ENCODE measurements around the gene CCNK. TPM values are rescaled to one million over a fixed set of nuclear protein-coding genes. Genes with fewer than 3 reads are reported as not detected.

CCNK gene
- total RNA-seq, 1 donor from 2014 or later, result 21.9 TPM

DNA sequence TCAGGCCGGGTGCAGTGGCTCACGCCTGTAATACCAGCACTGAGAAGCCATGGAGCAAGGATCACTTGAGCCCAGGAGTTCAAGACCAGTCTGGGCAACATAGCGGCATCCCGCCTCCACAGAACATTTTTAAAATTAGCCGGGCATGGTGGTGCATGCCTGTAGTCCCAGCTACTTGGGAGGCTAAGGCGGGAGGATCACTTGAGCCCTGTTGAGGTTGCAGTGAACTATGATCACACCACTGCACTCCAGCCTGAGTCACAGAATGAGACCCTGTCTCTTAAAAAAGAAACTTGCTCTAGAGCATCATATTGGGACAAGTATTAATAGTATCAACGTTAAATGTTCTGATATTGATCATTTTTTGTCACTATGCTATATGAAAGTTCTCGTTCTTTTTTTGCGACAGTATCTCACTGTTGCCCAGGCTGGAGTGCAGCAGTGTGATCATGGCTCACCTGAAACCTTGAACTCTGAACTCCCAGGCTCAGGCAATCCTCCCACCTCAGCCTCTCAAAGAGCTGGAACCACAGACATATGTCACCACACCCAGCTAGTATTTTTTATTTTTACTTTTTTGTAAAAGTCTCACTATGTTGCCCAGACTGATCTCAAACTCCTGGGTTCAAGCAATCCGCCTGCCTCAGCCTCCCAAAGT lies 75.1 kb downstream of the CCNK start:
- H3K27me3 ChIP-seq (ENCODE audit: control insufficient read depth, insufficient read depth, low read length), result no peaks in the 10 kb centered on the region
- no peaks in the 10 kb centered on the region for H3K36me3 ChIP-seq (ENCODE audit: control insufficient read depth, insufficient read depth, low read length)
- no peak overlapping the region for H3K4me3 ChIP-seq (ENCODE audit: low read depth, low read length)
- DNase-seq (ENCODE audit: low read depth), result no peak
- TF ChIP-seq, protein P1, sequence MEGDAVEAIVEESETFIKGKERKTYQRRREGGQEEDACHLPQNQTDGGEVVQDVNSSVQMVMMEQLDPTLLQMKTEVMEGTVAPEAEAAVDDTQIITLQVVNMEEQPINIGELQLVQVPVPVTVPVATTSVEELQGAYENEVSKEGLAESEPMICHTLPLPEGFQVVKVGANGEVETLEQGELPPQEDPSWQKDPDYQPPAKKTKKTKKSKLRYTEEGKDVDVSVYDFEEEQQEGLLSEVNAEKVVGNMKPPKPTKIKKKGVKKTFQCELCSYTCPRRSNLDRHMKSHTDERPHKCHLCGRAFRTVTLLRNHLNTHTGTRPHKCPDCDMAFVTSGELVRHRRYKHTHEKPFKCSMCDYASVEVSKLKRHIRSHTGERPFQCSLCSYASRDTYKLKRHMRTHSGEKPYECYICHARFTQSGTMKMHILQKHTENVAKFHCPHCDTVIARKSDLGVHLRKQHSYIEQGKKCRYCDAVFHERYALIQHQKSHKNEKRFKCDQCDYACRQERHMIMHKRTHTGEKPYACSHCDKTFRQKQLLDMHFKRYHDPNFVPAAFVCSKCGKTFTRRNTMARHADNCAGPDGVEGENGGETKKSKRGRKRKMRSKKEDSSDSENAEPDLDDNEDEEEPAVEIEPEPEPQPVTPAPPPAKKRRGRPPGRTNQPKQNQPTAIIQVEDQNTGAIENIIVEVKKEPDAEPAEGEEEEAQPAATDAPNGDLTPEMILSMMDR (IDR thresholded peaks at IDR 0.05; ENCODE audit: insufficient read depth, low read length, poor library complexity, severe bottlenecking), result no peak

DNA sequence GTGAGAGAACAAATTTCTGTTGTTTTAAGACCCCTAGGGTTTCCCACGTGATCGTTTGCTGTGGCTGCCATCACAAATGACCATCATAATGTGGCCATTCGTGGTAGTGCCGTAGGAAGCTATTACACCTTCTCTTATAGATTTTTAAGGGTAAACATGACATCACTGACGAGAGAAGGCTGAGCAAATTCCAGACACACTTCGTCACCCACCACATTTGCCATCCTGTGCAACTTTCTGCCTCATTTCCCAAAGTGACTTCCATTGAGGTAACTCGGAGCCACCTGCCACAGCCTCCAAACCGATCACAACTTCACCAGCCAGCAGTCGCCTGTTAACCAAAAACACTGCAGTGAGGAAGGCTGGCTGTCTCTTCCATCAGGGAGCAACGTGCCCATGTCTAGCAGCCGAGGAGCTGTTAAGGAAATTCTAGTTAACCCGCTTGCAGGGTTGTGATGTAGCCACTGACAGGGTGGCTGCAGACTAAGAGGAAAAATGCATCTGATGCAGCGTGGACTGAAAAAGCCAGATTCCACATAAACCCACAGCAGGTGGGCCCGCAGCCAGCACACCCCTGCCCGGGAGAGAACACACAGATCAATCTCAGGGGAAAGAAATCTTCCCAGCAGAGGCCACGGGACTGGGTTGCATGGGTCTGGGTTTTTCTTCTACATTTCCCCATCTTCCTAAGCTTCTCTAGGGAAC lies 78.2 kb downstream of the CCNK start:
- no peaks in the 10 kb centered on the region for H3K36me3 ChIP-seq (ENCODE audit: control insufficient read depth, insufficient read depth, low read length)
- H3K27me3 ChIP-seq (ENCODE audit: control insufficient read depth, insufficient read depth, low read length), result no peaks in the 10 kb centered on the region
- DNase-seq (ENCODE audit: low read depth), result no peak
- TF ChIP-seq, protein P1 (IDR thresholded peaks at IDR 0.05; ENCODE audit: insufficient read depth, low read length, poor library complexity, severe bottlenecking), result no peak
- no peak overlapping the region for H3K4me3 ChIP-seq (ENCODE audit: low read depth, low read length)

DNA sequence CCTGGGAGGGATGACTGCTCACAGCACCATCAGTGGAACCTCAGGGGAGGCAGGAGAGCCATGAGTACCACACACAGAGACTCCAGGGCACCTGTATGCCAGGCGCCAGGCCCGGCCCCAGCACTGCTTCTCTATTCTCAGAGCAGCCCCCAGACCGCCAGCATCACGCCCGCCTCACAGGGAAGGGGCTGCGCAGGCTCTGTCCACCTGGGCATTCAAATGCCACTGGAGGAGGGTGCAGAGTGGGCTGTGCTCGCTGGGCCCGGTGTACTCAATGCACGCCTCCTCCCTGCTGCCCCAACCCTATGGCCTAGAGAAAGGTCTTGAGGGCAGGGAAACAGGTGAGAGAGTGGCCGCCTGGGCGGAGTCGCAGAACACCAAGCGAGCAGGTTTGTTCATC lies 79.2 kb downstream of the CCNK start:
- no peaks in the 10 kb centered on the region for H3K36me3 ChIP-seq (ENCODE audit: control insufficient read depth, insufficient read depth, low read length)
- TF ChIP-seq, protein P1 (IDR thresholded peaks at IDR 0.05; ENCODE audit: insufficient read depth, low read length, poor library complexity, severe bottlenecking), result no peak
- no peaks in the 10 kb centered on the region for H3K27me3 ChIP-seq (ENCODE audit: control insufficient read depth, insufficient read depth, low read length)
- no peak overlapping the region for H3K4me3 ChIP-seq (ENCODE audit: low read depth, low read length)
- DNase-seq (ENCODE audit: low read depth), result no peak

DNA sequence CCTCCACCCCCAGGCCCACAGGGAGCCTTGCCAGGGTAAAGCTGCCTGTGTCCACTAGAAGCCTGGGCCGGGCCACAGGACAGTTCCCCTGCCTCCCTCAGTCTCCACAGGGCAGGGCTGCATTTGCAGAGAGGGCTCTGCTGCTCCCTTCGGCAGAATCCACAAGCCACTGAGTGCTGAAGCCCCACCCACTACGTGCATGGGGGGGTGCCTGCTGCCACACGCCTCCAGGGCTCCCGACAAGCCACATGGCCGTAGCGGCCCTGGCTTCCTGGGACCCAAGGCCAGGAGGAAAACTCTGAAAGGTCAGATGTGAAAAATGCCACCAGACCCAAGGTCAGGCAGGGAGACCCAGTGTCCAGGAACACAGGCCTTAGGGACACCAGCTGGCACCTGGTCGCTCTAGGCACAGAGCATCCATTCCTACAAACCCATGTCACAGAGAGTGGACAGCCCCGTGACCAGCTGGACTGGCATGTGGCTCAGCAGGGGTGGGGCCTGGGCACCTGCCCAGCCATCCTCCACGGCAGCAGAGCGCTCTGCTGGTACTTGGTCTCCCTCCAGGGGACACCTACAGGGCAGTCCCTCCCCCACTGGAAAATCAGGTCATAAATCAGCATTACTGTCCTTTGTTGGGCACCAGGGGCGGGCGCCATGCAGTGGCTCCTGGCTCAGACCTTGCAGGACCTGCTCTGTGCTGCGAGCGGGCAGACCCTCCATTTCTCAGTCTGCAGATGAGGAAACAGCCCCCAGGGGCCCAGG lies 79.9 kb downstream of the CCNK start:
- Histone ChIP-seq H3K4me3 (ENCODE audit: low read depth, low read length) (no peak overlapping the region), H3K27me3 (ENCODE audit: control insufficient read depth, insufficient read depth, low read length) (no peaks in the 10 kb centered on the region), H3K36me3 (ENCODE audit: control insufficient read depth, insufficient read depth, low read length) (no peaks in the 10 kb centered on the region)
- DNase-seq (ENCODE audit: low read depth), result no peak
- TF ChIP-seq, protein P1 (IDR thresholded peaks at IDR 0.05; ENCODE audit: insufficient read depth, low read length, poor library complexity, severe bottlenecking), result no peak

DNA sequence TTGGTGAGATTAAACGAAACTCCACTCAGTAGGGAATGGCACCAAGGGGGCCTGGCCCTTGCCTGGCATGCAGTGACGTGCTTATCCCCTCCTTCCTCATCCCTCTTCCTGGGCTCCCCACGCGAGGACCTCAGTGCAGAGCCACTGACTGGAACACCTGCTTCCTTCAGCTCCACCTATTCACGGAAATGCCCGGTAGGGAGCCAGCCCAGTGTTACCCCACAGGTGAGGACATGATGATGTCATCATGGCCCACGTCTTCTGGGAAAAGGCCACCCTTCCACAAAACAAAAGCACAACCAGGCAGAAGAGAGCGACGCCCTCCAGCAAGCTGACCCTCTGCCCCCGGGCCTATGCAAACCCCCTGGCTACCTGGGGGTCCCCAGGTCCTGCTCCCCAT lies 80.7 kb downstream of the CCNK start:
- TF ChIP-seq, protein P1 (IDR thresholded peaks at IDR 0.05; ENCODE audit: insufficient read depth, low read length, poor library complexity, severe bottlenecking), result no peak
- H3K27me3 ChIP-seq (ENCODE audit: control insufficient read depth, insufficient read depth, low read length), result no peaks in the 10 kb centered on the region
- no peaks in the 10 kb centered on the region for H3K36me3 ChIP-seq (ENCODE audit: control insufficient read depth, insufficient read depth, low read length)
- no peak overlapping the region for H3K4me3 ChIP-seq (ENCODE audit: low read depth, low read length)
- no peak for DNase-seq (ENCODE audit: low read depth)

Other genes starting within 250 kb of the CCNK start
- 2.1 and 2.3 TPM in 2 replicates for gene BCL11B, start 209.2 kb upstream of the CCNK start, total RNA-seq
- gene SETD3, start 550 bp upstream of the CCNK start, total RNA-seq, result 47.2 and 54.7 TPM in 2 replicates
- 26.8 and 32.4 TPM in 2 replicates for gene CCDC85C, start 122.8 kb downstream of the CCNK start, total RNA-seq
- gene HHIPL1, start 163.7 kb downstream of the CCNK start, total RNA-seq, result 1.1 and 4.8 TPM in 2 replicates
- gene CYP46A1, start 202.9 kb downstream of the CCNK start, total RNA-seq, result not detected in 2 replicates

Measured in kidney epithelial cell (primary cell).